Transverse colon (tissue), 3 donors: ENCODE results near the gene SAPCD2.

Source experiments
- CTCF ChIP-seq, 5 experiments: fragments of 200-600 bp in 3 of 5; fragments of 450-650 bp in 2 of 5; sonication (generic) in 3 of 5; IDR thresholded peaks; 1 replicate in 2 of 5; 2 replicates in 3 of 5; pipeline ENCODE4 v1.5.1; 2016 to 2017; ENCODE audit warnings: antibody characterized with exemption in 5 of 5, inconsistent platforms in 3 of 5, mild to moderate bottlenecking in 2 of 5, moderate library complexity in 1 of 5
- EP300 ChIP-seq: sonication (generic); formaldehyde crosslinking; IDR thresholded peaks from one replicate; pipeline ENCODE4 v1.6.1; 2017; ENCODE audit warnings: antibody characterized with exemption, low read depth

GRCh38 chr9:137076636-137077009 lies 6.3 kb upstream of the SAPCD2 start:
- TF ChIP-seq CTCF (IDR thresholded peaks at IDR 0.05) (no peak), EP300 (no peak)
